GM12878 (cell line): ENCODE data around the gene SRSF3. TPM values are rescaled to one million over a fixed set of nuclear protein-coding genes. Genes with fewer than 3 reads are reported as not detected.

ENCODE experiments used
- ATAC-seq: fragments of 200-7000 bp; cut with Tn5 transposase; 3 replicates; pipeline ENCODE4 v1.9.1; 2020; ENCODE audit warnings: mild to moderate bottlenecking, moderate library complexity
- BruUV-seq: library from RNA; stranded (reverse); fragments of 400-500 nt; replicated peaks from 2 replicates; lab custom pipeline; 2021; lab: Mats Ljungman, UMichigan
- CTCF ChIA-PET: fragments of 300-600 bp; sonication (Branson Sonifier 250); formaldehyde crosslinking; extraction: SDS; loops from one replicate; lab custom pipeline; 2021; ENCODE audit warnings: inconsistent platforms; lab: Yijun Ruan, JAX
- POLR2A ChIA-PET: fragments of 350-600 bp; formaldehyde crosslinking; extraction: SDS; loops from one replicate; lab custom pipeline; 2021; ENCODE audit warnings: inconsistent platforms; lab: Charles Lee
- RAD21 ChIA-PET: fragments of 300-600 bp; sonication (Branson Sonifier 250); formaldehyde crosslinking; loops from one replicate; lab custom pipeline; 2023; ENCODE audit warnings: antibody characterized with exemption; ENCODE audit not compliant: unreplicated experiment; lab: Charles Lee
- SMC1A ChIA-PET: fragments of 300-600 bp; sonication (Branson Sonifier 250); formaldehyde crosslinking; loops from one replicate; lab custom pipeline; 2023; ENCODE audit not compliant: unreplicated experiment, uncharacterized antibody; lab: Charles Lee
- DNase-seq: peaks from one replicate; pipeline ENCODE4 v3.0.0-alpha.2; 2011; ENCODE audit warnings: low read depth, low spot score
- FAIRE-seq: peaks from 3 replicates; lab custom pipeline; 2011; peaks lifted over from hg19 to GRCh38; lab: Jason Lieb, UNC
- H2AFZ ChIP-seq: 2 replicates; pipeline ENCODE4 v1.6.0; 2011; ENCODE audit warnings: low read depth, low read length, control low read depth; ENCODE audit not compliant: control insufficient read depth
- H3K27ac ChIP-seq: 2 replicates; pipeline ENCODE4 v1.5.1; 2011; ENCODE audit warnings: control low read depth; ENCODE audit not compliant: control insufficient read depth, insufficient read depth
- H3K27me3 ChIP-seq, 2 experiments: replicated peaks in 1 of 2; 2 replicates each; pipeline versions ENCODE4 v1.6.0 to v1.6.1; 2011; ENCODE audit warnings: low read length in 1 of 2; ENCODE audit not compliant: control insufficient read depth in 2 of 2, insufficient read depth in 2 of 2
- H3K36me3 ChIP-seq, 2 experiments: 2 replicates each; pipeline ENCODE4 v1.5.1; 2011; ENCODE audit warnings: low read length in 1 of 2; ENCODE audit not compliant: control insufficient read depth in 2 of 2, insufficient read depth in 2 of 2
- H3K4me1 ChIP-seq: 2 replicates; pipeline ENCODE4 v1.6.1; 2011; ENCODE audit warnings: mild to moderate bottlenecking, low read length, moderate library complexity, mixed read lengths; ENCODE audit not compliant: control insufficient read depth, insufficient read depth
- H3K4me2 ChIP-seq: 2 replicates; pipeline ENCODE4 v1.6.0; 2011; ENCODE audit warnings: control low read depth; ENCODE audit not compliant: control insufficient read depth, insufficient read depth
- H3K4me3 ChIP-seq: fragments of 200-600 bp; sonication (generic); 2 replicates; pipeline ENCODE4 v1.5.1; 2016
- H3K79me2 ChIP-seq: 2 replicates; pipeline ENCODE4 v1.6.0; 2011; ENCODE audit warnings: low read length; ENCODE audit not compliant: control insufficient read depth, insufficient read depth
- H3K9ac ChIP-seq: 2 replicates; pipeline ENCODE4 v1.8.0; 2011; ENCODE audit warnings: low read length, control low read depth, mixed read lengths; ENCODE audit not compliant: control insufficient read depth, insufficient read depth
- H3K9me3 ChIP-seq: replicated peaks from 3 replicates; pipeline ENCODE4 v1.5.1; 2011; ENCODE audit warnings: mild to moderate bottlenecking, low read length; ENCODE audit not compliant: control insufficient read depth, insufficient read depth
- H4K20me1 ChIP-seq: 2 replicates; pipeline ENCODE4 v1.6.0; 2011; ENCODE audit not compliant: control insufficient read depth, insufficient read depth
- FOXM1 ChIP-seq: IDR thresholded peaks from 2 replicates; pipeline ENCODE4 v1.6.1; 2012; ENCODE audit warnings: low read depth, mild to moderate bottlenecking, inconsistent platforms, low read length, moderate library complexity
- GABPA ChIP-seq: IDR thresholded peaks from 2 replicates; pipeline ENCODE4 v1.6.1; 2014; ENCODE audit warnings: antibody characterized with exemption, low read depth, mild to moderate bottlenecking, inconsistent platforms
- POLR2AphosphoS5 ChIP-seq: IDR thresholded peaks from 2 replicates; pipeline ENCODE4 v1.6.1; 2011; ENCODE audit warnings: mild to moderate bottlenecking, low read length, inconsistent platforms
- STAT3 ChIP-seq: IDR thresholded peaks from 2 replicates; pipeline ENCODE4 v1.6.1; 2011; ENCODE audit warnings: low read depth, low read length, improper control_type of control experiment
- SUZ12 ChIP-seq: fragments of 200-600 bp; sonication (generic); IDR thresholded peaks from one replicate; pipeline ENCODE4 v1.6.1; 2018; ENCODE audit warnings: antibody characterized with exemption, mild to moderate bottlenecking; ENCODE audit not compliant: unreplicated experiment
- WGBS: methylation state at CpG from one replicate; pipeline ENCODE4 v1.1.6; 2016; ENCODE audit warnings: low lambda C conversion rate; ENCODE audit not compliant: insufficient replicate concordance, insufficient coverage; ENCODE audit errors: missing lambda C conversion rate; 5-methylcytosine and 5-hydroxymethylcytosine counted together
- in situ Hi-C: fragments of 300-500 bp; cut with MboI; formaldehyde crosslinking; loops from 9 replicates; pipeline ENCODE4 v1.14.3; 2018; ENCODE audit warnings: mixed read lengths
- intact Hi-C: fragments of 100-400 bp; cut with micrococcal nuclease; formaldehyde crosslinking; loops from one replicate; pipeline ENCODE4 v1.14.2; 2022; ENCODE audit not compliant: unreplicated experiment
- polyA plus RNA-seq, 11 experiments: library from polyadenylated mRNA; depleted of rRNA in 4 of 11; unstranded in 6 of 11; stranded (reverse) in 5 of 11; fragments of >200 nt; fragmentation: Nextera tagmentation in 4 of 11; fragmentation: Illumina TruSeq in 1 of 11; extraction: Ambion mirVana in 4 of 11; extraction: Trizol in 1 of 11; gene quantifications; 1 replicate in 1 of 11; 2 replicates in 10 of 11; pipeline versions ENCODE4 v1.2.1 to v1.2.3, GENCODE V29; 2011 to 2016; ENCODE audit warnings: inconsistent platforms in 2 of 11, missing spikeins in 2 of 11, low read depth in 1 of 11
- total RNA-seq, 4 experiments: library from RNA; depleted of rRNA in 3 of 4; stranded (reverse); fragments of >200 nt in 3 of 4; fragmentation: Illumina TruSeq in 1 of 4; extraction: Trizol in 1 of 4; gene quantifications; 2 replicates each; pipeline versions ENCODE4 v1.2.1 to v1.2.3, GENCODE V29; 2013 to 2021
- TF ChIP-seq, protein P1 (sequence below): IDR thresholded peaks from 2 replicates; pipeline ENCODE4 v1.6.1; 2012; ENCODE audit warnings: low read length, inconsistent platforms

The SRSF3 gene
- total and polyA plus RNA-seq, 10 of the 15 experiments (the other 5 are each of a cell fraction or from before 2014, with no cell fraction given), result 195 to 1,377 (median 493) TPM

DNA sequence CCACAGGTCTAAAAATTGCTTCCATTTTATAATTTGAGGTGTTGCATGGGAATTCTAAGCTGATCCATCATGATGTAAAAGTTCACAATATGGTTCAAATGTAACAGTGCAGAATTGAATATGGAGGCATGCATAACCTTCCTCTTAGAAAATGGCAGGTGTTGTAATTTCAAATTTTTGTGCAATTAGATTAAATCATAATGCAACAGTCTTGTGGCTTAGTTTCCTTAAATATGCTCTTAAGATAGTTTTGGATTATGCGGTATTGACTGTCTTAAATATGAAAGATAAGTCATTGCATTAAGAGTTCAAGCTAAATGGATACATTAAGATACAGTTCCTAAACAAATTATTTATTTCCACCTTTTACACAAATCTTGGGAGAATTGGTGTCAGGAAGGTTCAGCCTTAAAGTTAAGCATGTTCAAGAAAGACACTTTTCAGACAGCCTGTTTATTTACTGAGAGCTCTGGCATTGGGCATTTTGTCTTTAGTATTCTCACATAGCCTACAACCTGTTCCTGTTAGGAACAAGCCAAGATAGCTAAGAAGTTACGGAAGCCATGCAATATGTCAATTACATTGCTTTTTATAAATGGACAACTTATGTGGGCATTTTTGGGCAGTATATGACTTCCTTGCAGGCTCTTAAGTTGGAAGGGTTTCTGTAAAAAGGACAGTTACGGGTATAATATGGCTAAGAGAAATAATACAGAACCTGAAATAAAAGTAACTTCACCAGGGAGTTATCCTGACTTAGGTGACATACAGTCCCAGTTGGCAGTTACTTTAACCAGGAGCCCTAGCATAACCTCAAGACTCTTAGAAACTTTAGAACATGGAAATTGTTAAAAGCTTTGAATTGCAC, 9.3 kb downstream of the SRSF3 start:
- ATAC-seq (no peak), DNase-seq (no peak), FAIRE-seq (no peak)
- WGBS, result 82% methylated on average over 3 of the region's 3 CpGs
- Histone ChIP-seq H4K20me1 (peaks cover 6% of the 10 kb centered on the region), H3K4me3 (no peak overlapping the region), H3K9me3 (no peaks in the 10 kb centered on the region), H2AFZ (no peak overlapping the region), H3K79me2 (peaks cover 65% of the 10 kb centered on the region), H3K4me1 (peaks cover 3% of the 10 kb centered on the region; the same call in 1 of the 2 replicates), H3K9ac (no peak overlapping the region), H3K27me3 (no peaks in the 10 kb centered on the region), H3K36me3 (peaks cover 27 to 67% of the 10 kb centered on the region in 2 experiments), H3K4me2 (0 out of 2 replicates have a peak overlapping the region, but pooled peaks have one; percentile 5), H3K27ac (no peak overlapping the region)
- ChIA-PET SMC1A (interaction anchor here (0.6 kb wide), 1 partner anchor 149 kb away, joined by 3 read pairs; no protein-coding TSS in a partner anchor), CTCF (interaction anchor here (0.7 to 1.7 kb wide), 3 partner anchors 11 to 156 kb away, joined by 3 to 13 read pairs (median 3); no protein-coding TSS in a partner anchor), POLR2A (interaction anchor here (0.6 to 1.5 kb wide), 3 partner anchors 12 to 554 kb away, joined by 3 to 9 read pairs (median 4); no protein-coding TSS in a partner anchor), RAD21 (interaction anchor here (1.2 kb wide), 1 partner anchor 12 kb away, joined by 4 read pairs; no protein-coding TSS in a partner anchor)
- TF ChIP-seq GABPA (no peak), SUZ12 (no peak), FOXM1 (0 out of 2 replicates have a peak, but pooled peaks have one; percentile 30), POLR2AphosphoS5 (peak; percentile 51; the same call in 1 of the 2 replicates), STAT3 (no peak)
- TF ChIP-seq, protein P1, sequence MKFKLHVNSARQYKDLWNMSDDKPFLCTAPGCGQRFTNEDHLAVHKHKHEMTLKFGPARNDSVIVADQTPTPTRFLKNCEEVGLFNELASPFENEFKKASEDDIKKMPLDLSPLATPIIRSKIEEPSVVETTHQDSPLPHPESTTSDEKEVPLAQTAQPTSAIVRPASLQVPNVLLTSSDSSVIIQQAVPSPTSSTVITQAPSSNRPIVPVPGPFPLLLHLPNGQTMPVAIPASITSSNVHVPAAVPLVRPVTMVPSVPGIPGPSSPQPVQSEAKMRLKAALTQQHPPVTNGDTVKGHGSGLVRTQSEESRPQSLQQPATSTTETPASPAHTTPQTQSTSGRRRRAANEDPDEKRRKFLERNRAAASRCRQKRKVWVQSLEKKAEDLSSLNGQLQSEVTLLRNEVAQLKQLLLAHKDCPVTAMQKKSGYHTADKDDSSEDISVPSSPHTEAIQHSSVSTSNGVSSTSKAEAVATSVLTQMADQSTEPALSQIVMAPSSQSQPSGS, result peak; percentile 13; the same call in 1 of the 2 replicates
- BruUV-seq, result no TSS peak
- in situ Hi-C loops, result no loop called here
- intact Hi-C loops, result no loop called here
